Measurements from ENCODE around the gene ZNF335. TPM values are rescaled to one million over a fixed set of nuclear protein-coding genes. Genes with fewer than 3 reads are reported as not detected.

The ZNF335 gene
- total and polyA plus RNA-seq, 2 of the 13 experiments (the other 11 are each of a cell fraction or from before 2014, with no cell fraction given), result 9.7 to 13.7 TPM

Other genes starting within 250 kb of the ZNF335 start
- not detected in 2 replicates for gene SPINT4, start 249.9 kb downstream of the ZNF335 start, total RNA-seq (2016; rRNA removed; fragmentation: Illumina TruSeq; extraction: Trizol)
- gene SPINT4, start 249.9 kb downstream of the ZNF335 start, polyA plus RNA-seq (2011; rRNA removed), result not detected in 2 replicates
- gene WFDC3, start 180.3 kb downstream of the ZNF335 start, total RNA-seq (2016; rRNA removed; fragmentation: Illumina TruSeq; extraction: Trizol), result 0.40 and 0.58 TPM in 2 replicates
- gene WFDC3, start 180.3 kb downstream of the ZNF335 start, polyA plus RNA-seq (2011; rRNA removed), result 0.33 TPM in 1 of 2 replicates, not detected in the other
- 23.2 and 40.1 TPM in 2 replicates for gene DNTTIP1, start 180.2 kb downstream of the ZNF335 start, total RNA-seq (2016; rRNA removed; fragmentation: Illumina TruSeq; extraction: Trizol)
- gene DNTTIP1, start 180.2 kb downstream of the ZNF335 start, polyA plus RNA-seq (2011; rRNA removed), result 56.7 and 56.8 TPM in 2 replicates
- 123 and 139 TPM in 2 replicates for gene UBE2C, start 159.6 kb downstream of the ZNF335 start, total RNA-seq (2016; rRNA removed; fragmentation: Illumina TruSeq; extraction: Trizol)
- 58.6 and 100 TPM in 2 replicates for gene UBE2C, start 159.6 kb downstream of the ZNF335 start, polyA plus RNA-seq (2011; rRNA removed)
- gene TNNC2, start 144.9 kb downstream of the ZNF335 start, total RNA-seq (2016; rRNA removed; fragmentation: Illumina TruSeq; extraction: Trizol), result 4.7 and 7.1 TPM in 2 replicates
- 1.8 and 2.5 TPM in 2 replicates for gene TNNC2, start 144.9 kb downstream of the ZNF335 start, polyA plus RNA-seq (2011; rRNA removed)
- 9.3 and 12.8 TPM in 2 replicates for gene SNX21, start 138.4 kb downstream of the ZNF335 start, total RNA-seq (2016; rRNA removed; fragmentation: Illumina TruSeq; extraction: Trizol)
- gene SNX21, start 138.4 kb downstream of the ZNF335 start, polyA plus RNA-seq (2011; rRNA removed), result 7.7 and 9.3 TPM in 2 replicates
- gene ACOT8, start 114.8 kb downstream of the ZNF335 start, total RNA-seq (2016; rRNA removed; fragmentation: Illumina TruSeq; extraction: Trizol), result 31.4 and 39.1 TPM in 2 replicates
- gene ACOT8, start 114.8 kb downstream of the ZNF335 start, polyA plus RNA-seq (2011; rRNA removed), result 45.5 and 54.4 TPM in 2 replicates
- 5.8 and 7.3 TPM in 2 replicates for gene ZSWIM3, start 114.6 kb downstream of the ZNF335 start, total RNA-seq (2016; rRNA removed; fragmentation: Illumina TruSeq; extraction: Trizol)
- gene ZSWIM3, start 114.6 kb downstream of the ZNF335 start, polyA plus RNA-seq (2011; rRNA removed), result 5.2 and 7.1 TPM in 2 replicates
- gene ZSWIM1, start 91.0 kb downstream of the ZNF335 start, total RNA-seq (2016; rRNA removed; fragmentation: Illumina TruSeq; extraction: Trizol), result 11.7 and 16.5 TPM in 2 replicates
- 9.0 and 9.5 TPM in 2 replicates for gene ZSWIM1, start 91.0 kb downstream of the ZNF335 start, polyA plus RNA-seq (2011; rRNA removed)
- 3.3 and 7.6 TPM in 2 replicates for gene SPATA25, start 84.6 kb downstream of the ZNF335 start, total RNA-seq (2016; rRNA removed; fragmentation: Illumina TruSeq; extraction: Trizol)
- gene SPATA25, start 84.6 kb downstream of the ZNF335 start, polyA plus RNA-seq (2011; rRNA removed), result 4.8 and 8.9 TPM in 2 replicates
- gene NEURL2, start 81.0 kb downstream of the ZNF335 start, total RNA-seq (2016; rRNA removed; fragmentation: Illumina TruSeq; extraction: Trizol), result 4.1 and 9.7 TPM in 2 replicates
- 7.2 and 12.2 TPM in 2 replicates for gene NEURL2, start 81.0 kb downstream of the ZNF335 start, polyA plus RNA-seq (2011; rRNA removed)
- gene CTSA, start 80.9 kb downstream of the ZNF335 start, total RNA-seq (2016; rRNA removed; fragmentation: Illumina TruSeq; extraction: Trizol), result 63.8 and 202 TPM in 2 replicates
- 222 and 231 TPM in 2 replicates for gene CTSA, start 80.9 kb downstream of the ZNF335 start, polyA plus RNA-seq (2011; rRNA removed)
- gene PLTP, start 60.0 kb downstream of the ZNF335 start, total RNA-seq (2016; rRNA removed; fragmentation: Illumina TruSeq; extraction: Trizol), result 7.0 and 16.9 TPM in 2 replicates
- gene PLTP, start 60.0 kb downstream of the ZNF335 start, polyA plus RNA-seq (2011; rRNA removed), result 28.6 and 30.7 TPM in 2 replicates
- 18.5 and 20.9 TPM in 2 replicates for gene PCIF1, start 37.5 kb downstream of the ZNF335 start, total RNA-seq (2016; rRNA removed; fragmentation: Illumina TruSeq; extraction: Trizol)
- 21.6 and 24.4 TPM in 2 replicates for gene PCIF1, start 37.5 kb downstream of the ZNF335 start, polyA plus RNA-seq (2011; rRNA removed)
- gene MMP9, start 36.7 kb upstream of the ZNF335 start, total RNA-seq (2016; rRNA removed; fragmentation: Illumina TruSeq; extraction: Trizol), result not detected in 2 replicates
- 0.03 TPM in 1 of 2 replicates, not detected in the other for gene MMP9, start 36.7 kb upstream of the ZNF335 start, polyA plus RNA-seq (2011; rRNA removed)
- gene SLC12A5, start 57.0 kb upstream of the ZNF335 start, total RNA-seq (2016; rRNA removed; fragmentation: Illumina TruSeq; extraction: Trizol), result 5.3 and 5.4 TPM in 2 replicates
- gene SLC12A5, start 57.0 kb upstream of the ZNF335 start, polyA plus RNA-seq (2011; rRNA removed), result 4.3 and 5.6 TPM in 2 replicates
- 28.4 and 37.7 TPM in 2 replicates for gene NCOA5, start 117.8 kb upstream of the ZNF335 start, total RNA-seq (2016; rRNA removed; fragmentation: Illumina TruSeq; extraction: Trizol)
- 16.5 and 17.5 TPM in 2 replicates for gene NCOA5, start 117.8 kb upstream of the ZNF335 start, polyA plus RNA-seq (2011; rRNA removed)
- gene CD40, start 146.1 kb upstream of the ZNF335 start, total RNA-seq (2016; rRNA removed; fragmentation: Illumina TruSeq; extraction: Trizol), result 2.2 and 4.6 TPM in 2 replicates
- 13.4 TPM in 2 replicates for gene CD40, start 146.1 kb upstream of the ZNF335 start, polyA plus RNA-seq (2011; rRNA removed)

Data from HepG2 (cell line).